ENCODE results near the gene MVD.
A peak's percentile ranks its signal among the peaks of the same experiment; 100 is the strongest.

MVD gene

GRCh38 chr16:88698646-88699045, 35.8 kb upstream of the MVD start:
- in situ Hi-C loops (cut with MboI; ENCODE audit: low pct_unique_long_range_greater_than_20kb, low sequenced_read_pairs): no loop called here

GRCh38 chr16:88697831-88698615, 35.1 kb upstream of the MVD start:
- DNase-seq: no peak
- in situ Hi-C loops (cut with MboI; ENCODE audit: low pct_unique_long_range_greater_than_20kb, low sequenced_read_pairs): no loop called here

More at GRCh38 chr16:88698646-88699045, 35.8 kb upstream of the MVD start:
- DNase-seq: no peak

- DNase-seq: no peak
- in situ Hi-C loops (cut with MboI; ENCODE audit: low pct_unique_long_range_greater_than_20kb, low sequenced_read_pairs): no loop called here
Observed at GRCh38 chr16:88697116-88697830, 34.4 kb upstream of the MVD start.

GRCh38 chr16:88696441-88696840, 33.5 kb upstream of the MVD start:
- in situ Hi-C loops (cut with MboI; ENCODE audit: low pct_unique_long_range_greater_than_20kb, low sequenced_read_pairs): no loop called here
- no peak for DNase-seq

- no peak for DNase-seq
- in situ Hi-C loops (cut with MboI; ENCODE audit: low pct_unique_long_range_greater_than_20kb, low sequenced_read_pairs): no loop called here
Observed at GRCh38 chr16:88695753-88696152, 32.9 kb upstream of the MVD start.

GRCh38 chr16:88695218-88695617, 32.3 kb upstream of the MVD start:
- in situ Hi-C loops (cut with MboI; ENCODE audit: low pct_unique_long_range_greater_than_20kb, low sequenced_read_pairs): no loop called here
- no peak for DNase-seq

GRCh38 chr16:88694221-88695087, 31.6 kb upstream of the MVD start:
- in situ Hi-C loops (cut with MboI; ENCODE audit: low pct_unique_long_range_greater_than_20kb, low sequenced_read_pairs): no loop called here
- DNase-seq: no peak

- DNase-seq: no peak
- in situ Hi-C loops (cut with MboI; ENCODE audit: low pct_unique_long_range_greater_than_20kb, low sequenced_read_pairs): no loop called here
Observed at GRCh38 chr16:88693420-88694177, 30.7 kb upstream of the MVD start.

- in situ Hi-C loops (cut with MboI; ENCODE audit: low pct_unique_long_range_greater_than_20kb, low sequenced_read_pairs): no loop called here
- DNase-seq: no peak
Observed at GRCh38 chr16:88692861-88693260, 30.0 kb upstream of the MVD start.

- in situ Hi-C loops (cut with MboI; ENCODE audit: low pct_unique_long_range_greater_than_20kb, low sequenced_read_pairs): no loop called here
- DNase-seq: peak; percentile 89
Observed at GRCh38 chr16:88691924-88692560, 29.2 kb upstream of the MVD start.

GRCh38 chr16:88691129-88691813, 28.4 kb upstream of the MVD start:
- in situ Hi-C loops (cut with MboI; ENCODE audit: low pct_unique_long_range_greater_than_20kb, low sequenced_read_pairs): no loop called here
- no peak for DNase-seq

- in situ Hi-C loops (cut with MboI; ENCODE audit: low pct_unique_long_range_greater_than_20kb, low sequenced_read_pairs): no loop called here
- no peak for DNase-seq
Observed at GRCh38 chr16:88690341-88691128, 27.6 kb upstream of the MVD start.

- in situ Hi-C loops (cut with MboI; ENCODE audit: low pct_unique_long_range_greater_than_20kb, low sequenced_read_pairs): no loop called here
- DNase-seq: no peak
Observed at GRCh38 chr16:88688013-88688778, 25.3 kb upstream of the MVD start.

GRCh38 chr16:88687676-88688012, 24.8 kb upstream of the MVD start:
- in situ Hi-C loops (cut with MboI; ENCODE audit: low pct_unique_long_range_greater_than_20kb, low sequenced_read_pairs): no loop called here

GRCh38 chr16:88687254-88687576, 24.3 kb upstream of the MVD start:
- no peak for DNase-seq
- in situ Hi-C loops (cut with MboI; ENCODE audit: low pct_unique_long_range_greater_than_20kb, low sequenced_read_pairs): no loop called here

More at GRCh38 chr16:88687676-88688012, 24.8 kb upstream of the MVD start:
- no peak for DNase-seq

- in situ Hi-C loops (cut with MboI; ENCODE audit: low pct_unique_long_range_greater_than_20kb, low sequenced_read_pairs): no loop called here
- peak; percentile 80 for DNase-seq
Observed at GRCh38 chr16:88686439-88687253, 23.8 kb upstream of the MVD start, which contains the start of gene SNAI3. Gene SNAI3 (minus strand): TSS chr16:88686507. CDS start chr16:88686406, 101 bp downstream.
